Fibroblast of lung (primary cell): Measurements from ENCODE around the gene CYP26B1. TPM values are rescaled to one million over a fixed set of nuclear protein-coding genes. Genes with fewer than 3 reads are reported as not detected.

ENCODE experiments used
- DNase-seq, 2 donors: peaks; one replicate each; pipeline versions ENCODE4 v3.0.0 to v3.0.0-alpha.2; 2010; ENCODE audit warnings: low read depth in 2 of 2
- H2AFZ ChIP-seq: 2 replicates; pipeline ENCODE4 v1.5.1; 2012; ENCODE audit warnings: low read length, control low read depth, inconsistent platforms
- H3K27ac ChIP-seq: 2 replicates; pipeline ENCODE4 v1.5.1; 2011; ENCODE audit warnings: low read length, control low read depth; ENCODE audit not compliant: insufficient read depth
- H3K27me3 ChIP-seq: 2 replicates; pipeline ENCODE4 v1.5.1; 2011; ENCODE audit warnings: mild to moderate bottlenecking, low read length; ENCODE audit not compliant: control insufficient read depth, insufficient read depth
- H3K36me3 ChIP-seq: 2 replicates; pipeline ENCODE4 v1.5.1; 2011; ENCODE audit warnings: low read length; ENCODE audit not compliant: control insufficient read depth, insufficient read depth
- H3K4me1 ChIP-seq: 2 replicates; pipeline ENCODE4 v1.5.1; 2011; ENCODE audit warnings: low read length; ENCODE audit not compliant: control insufficient read depth, insufficient read depth; ENCODE audit errors: extremely low read depth
- H3K4me2 ChIP-seq: 2 replicates; pipeline ENCODE4 v1.5.1; 2011; ENCODE audit warnings: low read length, control low read depth; ENCODE audit not compliant: insufficient read depth; ENCODE audit errors: extremely low read depth
- H3K4me3 ChIP-seq, 4 experiments: fragments of 200-600 bp in 1 of 4; sonication (generic) in 1 of 4; replicated peaks in 1 of 4; 2 replicates each; pipeline ENCODE4 v1.5.1; 2011 to 2016; ENCODE audit warnings: low read length in 4 of 4, low read depth in 3 of 4, mild to moderate bottlenecking in 3 of 4, control low read depth in 2 of 4, inconsistent platforms in 1 of 4, mixed read lengths in 1 of 4; ENCODE audit not compliant: insufficient read depth in 1 of 4; ENCODE audit errors: control extremely low read depth in 1 of 4
- H3K79me2 ChIP-seq: 2 replicates; pipeline ENCODE4 v1.5.1; 2012; ENCODE audit warnings: mild to moderate bottlenecking, low read length, inconsistent platforms; ENCODE audit not compliant: control insufficient read depth, insufficient read depth
- H3K9ac ChIP-seq: 2 replicates; pipeline ENCODE4 v1.5.1; 2011; ENCODE audit warnings: mild to moderate bottlenecking, low read length, control low read depth; ENCODE audit not compliant: insufficient read depth
- H3K9me3 ChIP-seq: 2 replicates; pipeline ENCODE4 v1.5.1; 2012; ENCODE audit warnings: low read depth, low read length; ENCODE audit not compliant: control insufficient read depth, insufficient read depth
- H4K20me1 ChIP-seq: 2 replicates; pipeline ENCODE4 v1.5.1; 2011; ENCODE audit warnings: low read length; ENCODE audit not compliant: control insufficient read depth, insufficient read depth; ENCODE audit errors: extremely low read depth
- EZH2 ChIP-seq: IDR thresholded peaks from 2 replicates; pipeline ENCODE4 v1.5.1; 2012; ENCODE audit warnings: low read length, control low read depth, mild to moderate bottlenecking; ENCODE audit errors: missing control alignments
- polyA plus RNA-seq, 2 donors: library from polyadenylated mRNA; depleted of rRNA in 1 of 2; stranded (reverse) in 1 of 2; unstranded in 1 of 2; fragments of >200 nt; gene quantifications; 2 replicates each; pipeline ENCODE4 v1.2.1, GENCODE V29; 2011 to 2012; ENCODE audit warnings: missing spikeins in 1 of 2
- total RNA-seq: library from RNA; depleted of rRNA; stranded (reverse); fragments of >200 nt; gene quantifications from 2 replicates; pipeline ENCODE4 v1.2.1, GENCODE V29; 2014
- TF ChIP-seq, protein P1 (sequence below), 2 donors: IDR thresholded peaks in 1 of 2; conservative IDR thresholded peaks in 1 of 2; 1 replicate in 1 of 2; 2 replicates in 1 of 2; pipeline ENCODE4 v1.5.1; 2011 to 2012; ENCODE audit warnings: low read length in 2 of 2, control low read depth in 1 of 2, inconsistent platforms in 1 of 2, low read depth in 1 of 2, mild to moderate bottlenecking in 1 of 2

CYP26B1 gene
- total and polyA plus RNA-seq, 2 donors (not counting 1 experiment from before 2014, with no cell fraction given): 0.09 to 0.17 TPM

DNA sequence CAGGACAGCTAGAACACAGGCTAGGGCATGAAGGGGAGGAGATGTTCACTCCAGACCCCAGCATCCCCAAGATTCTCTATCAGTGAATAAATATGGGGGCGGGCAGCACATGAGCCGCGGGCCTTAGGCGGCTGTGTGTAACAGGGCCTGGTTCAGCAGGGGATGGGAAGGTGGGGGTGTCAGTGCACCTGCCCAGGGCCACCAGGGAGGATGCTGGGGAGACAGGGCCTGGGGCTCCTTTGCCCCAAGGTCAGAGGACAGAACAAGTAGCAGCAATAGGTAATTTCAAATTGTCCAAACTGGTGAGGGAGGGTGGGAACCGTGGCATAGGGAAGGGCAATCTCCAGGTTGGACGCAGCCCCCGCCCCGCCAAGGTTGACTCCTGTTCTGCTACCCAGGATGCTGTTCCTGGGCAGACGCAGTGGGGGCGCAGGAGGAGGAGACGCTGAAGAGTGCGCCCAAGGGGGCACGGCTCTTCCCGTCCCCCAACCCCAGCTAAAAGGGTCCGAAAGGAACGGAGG lies 16.2 kb downstream of the CYP26B1 start:
- TF ChIP-seq, protein P1, sequence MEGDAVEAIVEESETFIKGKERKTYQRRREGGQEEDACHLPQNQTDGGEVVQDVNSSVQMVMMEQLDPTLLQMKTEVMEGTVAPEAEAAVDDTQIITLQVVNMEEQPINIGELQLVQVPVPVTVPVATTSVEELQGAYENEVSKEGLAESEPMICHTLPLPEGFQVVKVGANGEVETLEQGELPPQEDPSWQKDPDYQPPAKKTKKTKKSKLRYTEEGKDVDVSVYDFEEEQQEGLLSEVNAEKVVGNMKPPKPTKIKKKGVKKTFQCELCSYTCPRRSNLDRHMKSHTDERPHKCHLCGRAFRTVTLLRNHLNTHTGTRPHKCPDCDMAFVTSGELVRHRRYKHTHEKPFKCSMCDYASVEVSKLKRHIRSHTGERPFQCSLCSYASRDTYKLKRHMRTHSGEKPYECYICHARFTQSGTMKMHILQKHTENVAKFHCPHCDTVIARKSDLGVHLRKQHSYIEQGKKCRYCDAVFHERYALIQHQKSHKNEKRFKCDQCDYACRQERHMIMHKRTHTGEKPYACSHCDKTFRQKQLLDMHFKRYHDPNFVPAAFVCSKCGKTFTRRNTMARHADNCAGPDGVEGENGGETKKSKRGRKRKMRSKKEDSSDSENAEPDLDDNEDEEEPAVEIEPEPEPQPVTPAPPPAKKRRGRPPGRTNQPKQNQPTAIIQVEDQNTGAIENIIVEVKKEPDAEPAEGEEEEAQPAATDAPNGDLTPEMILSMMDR (conservative IDR thresholded peaks at IDR 0.05 in 1 of 2, IDR thresholded peaks at IDR 0.05 in 1 of 2; ENCODE audit: low read depth in 1 of 2, low read length in 2 of 2): no peak
- TF ChIP-seq EZH2: no peak
- H3K4me1 ChIP-seq: no peaks in the 10 kb centered on the region
- no peak overlapping the region for H3K9ac ChIP-seq
- no peak overlapping the region for H3K27ac ChIP-seq
- no peak for DNase-seq
- no peaks in the 10 kb centered on the region for H3K79me2 ChIP-seq
- H3K4me3 ChIP-seq: no peak overlapping the region
- no peak overlapping the region for H2AFZ ChIP-seq
- no peak overlapping the region for H3K4me2 ChIP-seq
- no peaks in the 10 kb centered on the region for H3K36me3 ChIP-seq
- no peaks in the 10 kb centered on the region for H4K20me1 ChIP-seq
- H3K9me3 ChIP-seq: no peaks in the 10 kb centered on the region
- H3K27me3 ChIP-seq: no peaks in the 10 kb centered on the region

DNA sequence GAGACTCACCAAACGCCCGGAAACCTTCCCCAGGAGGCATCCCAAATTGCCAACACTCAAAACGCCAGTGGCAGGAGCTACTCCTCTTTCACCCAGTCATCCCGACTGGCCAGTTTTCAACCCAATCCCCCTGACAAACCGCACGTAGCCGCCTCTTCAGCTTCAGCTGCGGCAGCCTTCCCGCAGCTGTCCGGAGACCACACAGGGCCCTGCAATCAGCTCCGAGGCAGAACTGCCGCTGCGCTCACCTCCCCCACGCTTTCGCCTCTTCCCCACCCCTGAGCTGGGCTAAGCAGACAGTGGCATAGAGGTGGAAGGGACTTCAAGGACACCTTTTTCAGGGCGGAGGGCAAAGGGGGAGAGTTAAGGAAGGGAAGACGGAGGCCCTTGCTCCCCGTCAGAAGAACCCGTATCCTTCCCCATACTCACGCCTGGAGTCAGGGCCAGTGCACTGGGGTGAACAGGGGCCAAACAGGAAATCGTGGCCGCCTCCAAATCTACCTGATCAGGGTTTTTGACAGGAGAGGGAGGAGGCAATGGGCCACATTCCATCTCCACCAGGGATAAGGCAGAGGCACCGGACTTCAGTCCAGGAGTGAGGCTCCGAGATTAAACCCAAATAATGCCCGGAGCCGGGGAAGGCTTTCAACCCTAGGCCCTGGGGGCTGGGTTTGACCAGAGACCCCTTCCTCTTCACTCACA lies 16.9 kb downstream of the CYP26B1 start:
- Histone ChIP-seq H3K4me1 (no peaks in the 10 kb centered on the region), H2AFZ (no peak overlapping the region), H3K79me2 (no peaks in the 10 kb centered on the region), H3K4me3 (no peak overlapping the region), H3K9ac (no peak overlapping the region), H3K4me2 (no peak overlapping the region), H3K27ac (no peak overlapping the region), H4K20me1 (no peaks in the 10 kb centered on the region), H3K36me3 (no peaks in the 10 kb centered on the region), H3K9me3 (no peaks in the 10 kb centered on the region), H3K27me3 (no peaks in the 10 kb centered on the region)
- peak in 1 of 2 donors; percentile 34 for DNase-seq
- TF ChIP-seq, protein P1 (conservative IDR thresholded peaks at IDR 0.05 in 1 of 2, IDR thresholded peaks at IDR 0.05 in 1 of 2; ENCODE audit: low read depth in 1 of 2, low read length in 2 of 2): no peak
- no peak for TF ChIP-seq EZH2

DNA sequence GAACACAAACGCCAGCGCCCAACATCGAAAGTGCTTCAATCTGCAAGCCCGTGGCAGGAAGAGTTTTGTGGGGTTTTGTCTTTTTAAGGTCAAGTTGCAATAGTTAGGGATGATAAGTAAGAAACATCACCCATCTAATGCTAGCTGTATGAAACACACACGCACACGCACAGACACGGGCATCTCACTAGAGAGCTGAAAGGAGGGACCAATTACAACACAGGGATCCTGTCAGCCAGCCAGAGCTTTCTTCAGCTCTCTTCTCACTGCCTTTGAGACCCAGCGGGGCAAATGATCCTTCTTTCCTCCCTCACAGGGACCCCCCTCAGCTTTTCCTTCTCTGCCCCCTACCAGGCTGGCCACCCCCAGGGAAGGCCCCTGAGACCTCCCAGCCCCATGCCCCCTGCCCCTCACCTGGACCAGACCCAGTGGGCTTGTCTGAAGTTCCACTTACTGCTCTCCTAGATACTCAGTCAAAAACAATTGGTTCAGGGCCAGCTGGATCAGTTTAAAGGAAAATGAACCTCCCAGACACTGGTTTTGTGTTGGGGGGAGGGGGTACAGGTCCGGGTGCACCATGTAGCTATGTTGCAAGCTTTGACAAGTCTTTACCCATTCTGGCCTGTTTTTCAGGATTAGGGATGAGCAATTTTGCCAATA lies 17.9 kb downstream of the CYP26B1 start:
- H3K27me3 ChIP-seq: no peaks in the 10 kb centered on the region
- no peak overlapping the region for H2AFZ ChIP-seq
- H3K9ac ChIP-seq: no peak overlapping the region
- no peaks in the 10 kb centered on the region for H3K9me3 ChIP-seq
- H3K4me3 ChIP-seq: no peak overlapping the region
- DNase-seq: peak in 1 of 2 donors; percentile 18
- no peaks in the 10 kb centered on the region for H3K79me2 ChIP-seq
- TF ChIP-seq, protein P1 (conservative IDR thresholded peaks at IDR 0.05 in 1 of 2, IDR thresholded peaks at IDR 0.05 in 1 of 2; ENCODE audit: low read depth in 1 of 2, low read length in 2 of 2): no peak
- no peaks in the 10 kb centered on the region for H4K20me1 ChIP-seq
- H3K36me3 ChIP-seq: no peaks in the 10 kb centered on the region
- no peak overlapping the region for H3K27ac ChIP-seq
- H3K4me1 ChIP-seq: no peaks in the 10 kb centered on the region
- H3K4me2 ChIP-seq: no peak overlapping the region
